SW 1271 (cell line): ENCODE results near the gene TMPRSS6.

ENCODE experiments used
- DNase-seq, 2 experiments: peaks; one replicate each; lab custom pipeline; 2025; lab: John Stamatoyannopoulos, UW

The TMPRSS6 gene

DNA sequence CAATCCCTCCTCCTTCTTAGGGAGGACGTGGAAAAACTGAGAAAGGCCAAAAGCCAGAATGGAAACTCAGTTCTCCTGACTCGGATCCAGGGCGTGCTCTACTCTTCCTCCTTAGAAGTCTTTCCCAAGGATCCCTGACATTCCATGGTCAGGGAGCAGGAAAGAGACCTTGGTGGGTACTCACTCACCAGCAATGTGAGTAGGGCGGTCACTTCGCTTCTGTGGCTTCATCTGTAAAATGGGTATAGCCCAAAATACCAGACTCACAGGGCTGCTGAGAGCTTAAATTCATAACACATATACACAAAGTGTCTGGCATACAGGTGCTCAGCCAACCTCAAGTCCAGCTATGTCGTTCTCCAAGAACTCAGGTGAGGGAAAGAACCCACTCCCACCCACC is 58.6 kb downstream of the TMPRSS6 start:
- no peak for DNase-seq

DNA sequence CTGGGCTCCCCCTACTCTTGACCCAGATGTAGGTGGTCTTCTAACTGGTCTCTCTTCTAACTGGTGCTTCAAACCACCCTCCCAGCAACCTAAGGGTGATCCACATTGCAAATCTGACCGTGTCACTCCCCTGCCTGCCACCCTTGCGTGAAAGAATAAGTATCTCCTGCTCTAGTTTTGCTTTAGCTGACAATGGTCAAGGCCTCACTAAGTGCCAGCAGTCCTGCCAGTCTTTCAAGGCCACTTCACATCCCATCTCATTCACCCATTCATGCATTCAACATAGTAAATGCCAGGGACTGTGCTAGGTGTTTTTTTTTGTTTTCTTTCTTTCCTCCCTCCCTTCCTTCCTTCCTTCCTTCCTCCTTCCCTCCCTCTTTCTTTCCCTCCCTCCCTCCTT is 60.3 kb downstream of the TMPRSS6 start:
- no peak for DNase-seq

DNA sequence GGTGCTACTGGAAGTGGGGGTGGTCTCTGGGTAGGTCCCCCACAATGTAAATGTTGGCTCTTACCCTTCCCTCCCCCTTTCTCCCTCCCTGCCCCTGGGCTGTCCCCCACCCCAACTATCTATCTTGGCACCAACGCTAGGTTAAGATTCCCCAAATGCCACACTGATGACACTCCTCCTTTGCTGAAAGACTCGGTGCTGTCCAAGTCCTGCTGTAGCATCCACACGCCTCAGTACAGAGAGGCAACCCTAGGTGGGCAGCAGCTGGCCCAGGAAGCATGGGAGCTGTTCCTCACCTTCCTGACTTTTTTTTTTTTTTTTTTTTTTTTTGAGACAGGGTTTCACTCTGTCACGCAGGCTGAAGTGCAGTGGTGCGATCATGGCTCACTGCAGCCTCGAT is 61.4 kb downstream of the TMPRSS6 start:
- DNase-seq: no peak

DNA sequence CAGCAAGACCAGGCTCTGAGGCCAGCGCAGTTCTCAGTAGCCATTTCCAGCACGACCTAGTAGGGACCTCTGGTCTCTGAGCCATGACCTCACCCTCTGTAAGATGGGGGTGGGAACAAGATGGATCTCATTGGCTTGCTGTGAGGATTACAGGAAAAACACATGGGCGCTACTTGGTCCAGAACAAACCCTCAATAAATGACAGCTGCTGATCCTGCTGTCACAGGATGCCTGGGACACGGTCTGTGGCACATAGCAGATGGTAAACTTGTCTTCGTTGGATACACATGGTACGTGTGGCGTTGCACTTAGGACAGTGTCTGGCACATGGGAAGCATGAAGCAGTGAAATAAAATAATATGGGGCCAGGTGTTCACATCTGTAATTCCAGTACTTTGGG is 62.5 kb downstream of the TMPRSS6 start:
- DNase-seq: no peak

DNA sequence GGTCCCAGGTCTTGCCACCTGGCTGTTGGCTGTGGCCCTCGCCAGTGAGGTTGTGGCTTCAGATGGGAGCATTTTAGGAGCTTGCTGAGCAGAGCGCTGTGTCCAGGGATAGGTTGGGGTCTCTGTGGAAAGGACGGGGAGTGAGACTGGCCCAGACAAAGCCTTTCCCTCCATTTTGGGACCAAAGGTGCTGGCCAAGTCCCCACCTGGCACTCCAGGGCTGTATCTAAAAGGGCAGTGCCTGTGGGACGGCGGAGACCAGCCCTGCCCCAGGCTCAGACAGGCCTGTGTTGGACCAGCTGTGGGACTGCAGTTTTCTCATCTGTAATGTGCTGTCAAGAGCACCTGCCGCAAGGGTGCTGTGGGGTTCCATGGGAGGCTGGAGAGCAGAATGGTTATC is 62.9 kb downstream of the TMPRSS6 start:
- no peak for DNase-seq

DNA sequence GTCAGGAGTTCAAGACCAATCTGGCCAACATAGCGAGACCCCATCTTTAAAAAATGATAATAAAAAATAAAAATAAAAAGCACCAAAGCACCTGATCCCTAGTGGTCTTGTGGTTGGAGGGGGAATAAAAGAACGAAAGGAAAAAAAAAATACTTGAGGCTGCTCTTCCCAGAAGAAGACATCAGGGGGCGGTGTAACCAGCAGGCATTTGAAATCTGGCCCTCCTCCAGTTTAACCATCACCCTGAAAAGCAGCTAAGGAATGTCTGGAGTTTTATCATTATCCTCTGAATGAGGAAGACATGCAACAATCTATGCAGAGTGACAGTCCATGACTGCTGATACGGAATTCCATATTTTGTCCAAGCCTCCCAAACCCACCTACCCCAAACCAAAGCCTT is 63.6 kb downstream of the TMPRSS6 start:
- DNase-seq: no peak

DNA sequence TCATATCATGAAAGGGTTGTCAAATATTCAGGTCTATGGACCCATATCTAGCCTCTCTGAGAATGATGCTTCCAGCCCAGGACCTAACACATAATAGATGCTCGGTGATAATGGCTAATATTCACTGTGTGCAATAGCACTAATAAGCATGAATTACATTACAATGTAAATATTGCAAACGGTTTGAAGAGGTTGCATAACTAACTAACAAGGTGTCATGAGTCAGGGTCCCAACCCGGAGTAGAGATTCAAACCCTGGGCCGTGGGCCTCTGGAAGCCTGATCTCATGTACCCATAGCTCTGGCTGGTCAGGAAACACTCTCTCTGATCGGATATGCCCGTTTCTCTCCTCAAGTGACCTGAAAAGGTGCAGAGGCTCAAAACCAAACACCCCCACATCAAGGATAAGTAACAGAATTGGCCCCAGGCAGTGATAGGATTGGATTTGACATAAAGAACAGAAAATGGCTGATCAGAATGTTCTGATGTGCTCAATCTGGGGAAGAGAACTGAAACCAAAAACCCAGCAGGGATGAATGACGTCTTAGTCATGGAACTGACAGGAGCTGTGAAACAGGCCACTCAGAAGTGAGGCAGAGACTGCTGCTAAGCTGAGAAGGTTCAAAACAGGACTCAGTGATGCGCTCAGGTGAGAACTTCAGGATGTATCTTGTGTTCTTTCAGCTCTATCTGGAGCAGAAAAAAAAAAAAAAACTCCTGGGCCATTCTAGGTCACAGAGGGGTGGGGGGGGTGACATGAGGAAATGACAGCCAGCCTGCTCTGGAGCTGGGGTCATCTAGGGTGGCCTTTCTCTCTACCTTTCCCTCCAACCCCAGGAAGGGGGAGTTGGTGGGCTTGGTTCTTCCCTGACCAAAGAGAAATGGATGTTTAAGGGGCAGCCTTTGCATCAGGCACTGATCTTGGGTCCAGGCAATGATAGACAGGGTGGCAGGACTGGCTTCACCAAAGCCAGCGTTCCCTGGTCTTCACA is 64.6 kb downstream of the TMPRSS6 start:
- no peak for DNase-seq

DNA sequence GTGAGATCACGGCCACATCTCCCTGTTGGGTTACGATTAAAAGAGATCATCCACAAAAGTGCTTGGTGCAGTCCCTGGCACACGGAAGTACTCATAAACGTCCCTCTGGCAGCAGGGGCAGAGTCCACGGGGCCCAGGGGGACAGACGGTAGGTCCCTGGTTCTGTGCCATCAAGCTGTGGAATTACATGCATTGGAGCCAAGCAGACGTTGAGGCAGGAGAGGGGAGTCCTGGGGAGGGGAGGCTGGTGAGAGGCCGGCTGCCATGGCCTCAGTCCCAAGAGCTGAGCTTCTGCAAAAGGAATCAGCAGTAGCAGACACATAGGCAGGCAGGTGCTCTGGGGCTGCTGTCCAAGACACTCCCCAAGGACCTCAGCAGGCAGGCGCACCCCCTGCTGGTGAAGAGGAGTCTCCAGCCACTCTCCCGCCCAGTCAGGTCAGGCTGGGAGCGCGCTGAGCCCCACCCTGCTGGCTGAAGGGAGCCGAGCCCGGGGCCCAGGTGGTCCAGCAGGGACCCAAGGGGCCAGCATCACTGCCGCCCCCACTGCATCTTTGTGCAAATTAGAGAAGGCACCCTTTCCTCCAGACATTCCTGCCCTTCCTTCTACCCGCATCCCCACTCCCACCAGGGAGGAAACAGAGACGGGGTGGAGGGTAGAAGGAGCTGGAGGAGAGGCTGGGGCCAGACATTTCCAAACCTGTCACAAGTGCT is 65.5 kb downstream of the TMPRSS6 start:
- DNase-seq: no peak

DNA sequence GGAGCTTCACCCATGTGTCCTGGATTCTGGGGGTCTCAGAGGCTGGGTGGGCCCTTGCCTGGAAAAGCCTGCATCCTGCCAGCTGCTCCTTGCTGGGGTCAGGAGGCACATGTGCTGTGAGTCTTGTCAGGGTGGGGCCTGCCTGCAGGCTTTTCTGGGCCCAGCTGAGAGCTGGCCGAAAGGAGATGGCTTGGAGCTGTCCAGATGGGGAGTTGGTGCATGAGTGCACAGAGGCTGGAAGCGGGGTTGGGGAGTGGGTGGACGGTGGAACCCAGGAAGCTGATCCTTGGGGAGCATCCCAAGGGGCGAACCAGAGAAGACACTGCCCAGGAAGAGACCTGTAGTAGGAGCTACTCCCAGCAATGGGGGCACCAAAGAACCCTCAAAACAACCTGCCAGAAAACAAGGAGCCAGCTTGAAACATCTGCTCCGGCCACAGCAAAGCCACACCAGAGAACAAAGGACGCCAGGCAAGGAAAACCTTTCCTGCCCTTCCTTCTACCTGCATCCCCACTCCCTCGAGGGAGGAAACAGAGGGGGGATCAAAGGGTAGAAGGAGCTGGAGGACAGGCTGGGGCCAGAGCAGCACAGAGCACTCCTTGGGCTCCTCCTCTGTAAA is 66.2 kb downstream of the TMPRSS6 start:
- DNase-seq: no peak

DNA sequence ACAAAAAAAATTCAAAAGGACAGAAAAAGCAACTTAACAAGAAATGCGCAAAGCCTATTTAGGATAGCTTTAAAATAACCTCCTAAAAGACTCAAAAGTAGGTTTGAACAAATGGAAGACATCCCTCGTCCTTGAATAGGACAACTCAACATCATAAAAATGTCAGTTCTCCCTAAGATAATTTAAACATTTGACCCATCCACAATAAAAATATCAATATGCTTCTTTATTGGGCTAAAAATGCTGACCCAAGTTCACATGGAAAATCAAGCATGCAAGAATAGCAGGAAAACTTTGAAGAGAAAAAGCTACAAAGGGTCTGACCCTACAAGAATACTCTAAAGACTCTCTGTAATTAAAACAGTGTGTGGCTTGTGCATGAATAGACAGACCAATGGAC is 70.0 kb downstream of the TMPRSS6 start:
- DNase-seq: no peak

DNA sequence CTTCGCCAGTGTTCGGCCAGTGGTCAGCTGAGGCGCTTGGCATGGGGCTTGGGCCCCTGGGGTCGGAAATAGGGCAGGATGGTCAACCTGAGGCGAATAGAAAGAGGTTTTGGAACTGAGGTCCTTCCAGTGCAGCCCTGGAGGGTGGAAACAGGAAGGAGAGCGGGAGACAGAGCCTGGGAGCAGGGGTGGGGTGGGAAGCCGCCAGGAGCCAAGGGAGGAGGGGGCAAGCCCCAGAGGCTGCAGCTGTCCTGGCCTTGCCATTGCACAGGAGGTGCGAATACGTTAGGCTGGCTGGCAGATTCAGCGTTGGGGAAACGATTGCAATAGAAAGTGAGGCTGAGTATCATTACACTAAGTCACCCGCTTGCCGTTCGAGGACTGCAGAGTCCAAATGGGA is 71.8 kb downstream of the TMPRSS6 start:
- DNase-seq: no peak

DNA sequence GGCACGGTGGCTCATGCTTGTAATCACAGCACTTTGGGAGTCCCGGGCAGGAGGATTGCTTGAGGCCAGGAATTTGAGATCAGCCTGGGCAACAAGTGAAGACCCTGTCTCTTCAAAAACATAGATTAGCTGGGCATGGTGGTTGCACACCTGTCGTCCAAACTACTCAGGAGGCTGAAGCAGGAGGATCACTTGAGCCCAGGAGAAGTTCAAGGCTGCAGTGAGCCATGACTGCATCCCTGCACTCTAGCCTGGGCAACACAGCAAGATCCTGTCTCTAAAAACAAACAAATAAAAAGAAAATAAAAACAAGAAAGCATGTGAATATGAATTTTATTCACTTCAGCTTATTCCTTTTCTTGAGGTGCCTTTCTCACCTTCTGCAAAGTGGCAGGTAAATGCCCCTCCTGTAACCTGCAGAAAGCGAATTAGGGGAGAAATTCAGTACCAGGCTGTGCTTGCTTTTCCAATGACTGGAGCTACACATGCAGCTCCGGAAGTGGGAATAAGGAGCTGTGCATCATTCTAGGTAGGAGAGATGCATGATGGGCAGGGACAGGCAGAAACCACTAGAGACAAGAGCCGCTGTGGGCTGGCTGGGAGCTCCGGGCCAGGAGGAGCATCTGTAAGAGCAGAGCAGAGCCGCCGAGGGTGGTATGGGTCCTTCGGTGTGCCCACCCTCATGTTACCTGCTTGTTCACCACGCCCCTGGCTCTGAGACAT is 72.7 kb downstream of the TMPRSS6 start:
- DNase-seq: no peak

DNA sequence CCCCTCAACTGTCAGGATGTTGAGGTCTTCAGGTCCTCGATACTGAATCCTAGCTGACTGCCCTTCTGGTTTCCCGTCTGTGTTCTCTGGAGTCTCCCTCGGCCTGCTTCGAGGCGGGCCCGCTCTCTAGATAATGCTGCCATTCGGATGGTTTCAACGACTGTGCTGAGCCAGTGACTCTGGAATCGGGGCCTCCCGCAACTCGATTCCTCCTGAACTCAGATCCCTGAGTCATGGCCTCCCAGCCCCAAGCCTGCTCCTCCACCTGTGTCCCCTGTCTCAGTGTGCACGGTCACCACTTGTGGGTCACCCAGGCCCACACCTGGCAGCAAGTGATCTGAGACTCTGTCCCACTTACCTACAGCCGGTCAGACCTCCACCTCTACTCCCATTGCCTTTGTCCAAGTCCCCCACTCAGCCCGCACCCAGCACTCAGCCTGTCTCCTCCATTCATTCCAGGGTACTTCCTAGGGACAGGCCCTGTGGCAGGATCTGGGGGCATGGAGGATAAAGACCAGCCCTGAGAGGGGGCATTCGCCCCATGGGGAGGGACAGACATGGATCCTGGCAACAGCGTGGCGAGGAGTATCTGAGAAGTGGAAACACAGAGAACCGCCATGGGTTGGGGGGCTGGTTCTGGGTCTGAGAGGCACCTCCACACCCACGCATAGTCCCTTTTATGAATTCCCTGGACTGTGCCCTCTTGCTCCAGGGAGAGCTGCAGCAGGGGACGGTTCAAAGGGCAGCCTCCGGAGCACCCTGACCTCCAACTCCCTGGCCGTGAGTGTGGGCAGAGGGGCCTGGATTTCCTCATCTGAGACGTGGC is 75.7 kb downstream of the TMPRSS6 start:
- DNase-seq: no peak

DNA sequence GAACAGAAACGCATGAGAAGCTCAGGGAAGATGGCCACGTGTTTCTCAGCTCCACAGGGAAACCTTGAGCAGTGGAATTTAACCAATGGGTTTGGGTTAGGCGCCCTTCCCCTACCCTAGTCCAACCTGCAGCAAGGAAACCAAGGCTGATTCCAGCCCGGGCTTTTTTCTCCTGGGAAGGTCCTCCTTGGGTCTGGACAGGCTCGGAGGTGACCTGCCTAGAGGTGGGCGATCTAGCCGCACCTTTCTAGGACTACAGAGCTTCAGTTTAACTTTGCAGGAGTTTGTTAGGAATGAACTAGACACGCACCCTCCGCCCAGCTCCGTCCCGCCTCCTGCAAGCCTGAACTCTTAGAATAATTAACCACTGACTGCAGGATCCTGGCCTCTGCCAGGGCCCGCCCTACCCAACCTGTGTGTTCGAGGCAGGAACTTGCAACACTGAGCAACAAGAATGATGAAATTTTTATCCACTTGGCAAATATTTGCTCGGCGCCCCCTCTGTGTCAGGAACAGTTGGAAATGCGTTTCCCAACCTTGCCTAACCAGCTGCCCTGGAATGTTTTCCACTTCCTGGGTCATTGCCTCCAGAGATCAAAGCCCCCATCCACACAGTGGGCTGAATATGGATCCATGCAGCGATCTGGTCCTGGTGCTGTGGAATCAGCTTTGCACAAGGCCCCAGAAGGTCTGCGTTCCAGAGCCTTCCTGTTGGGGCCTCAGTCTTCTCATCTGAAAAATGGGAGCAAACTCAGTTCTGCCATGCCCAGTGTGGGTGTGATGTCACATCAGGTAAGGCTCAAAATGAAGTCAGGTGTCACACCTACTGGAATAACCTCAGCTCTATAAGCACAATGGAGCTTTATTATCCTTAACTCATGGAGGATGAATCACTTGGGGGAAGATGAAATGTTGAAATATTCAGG is 76.7 kb downstream of the TMPRSS6 start:
- DNase-seq: no peak

DNA sequence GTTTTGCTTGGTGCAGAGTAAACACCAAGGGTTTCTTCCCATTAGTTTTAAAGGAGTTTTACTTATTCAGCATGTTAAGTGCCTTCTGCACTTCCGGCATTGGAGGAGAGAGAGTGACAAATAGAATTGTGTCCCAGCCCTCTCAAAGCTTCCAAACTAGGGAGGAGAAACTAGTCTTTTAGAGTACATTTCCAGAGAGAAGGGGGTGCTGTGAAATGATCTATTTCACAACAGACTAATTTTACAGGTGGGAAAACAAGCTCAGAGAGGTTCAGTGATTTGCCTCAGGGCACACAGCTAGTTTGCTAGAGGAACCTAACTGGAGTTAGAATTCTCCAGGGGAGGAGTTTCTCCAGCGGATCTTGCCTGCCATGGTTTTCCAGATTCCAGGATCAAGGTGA is 77.4 kb downstream of the TMPRSS6 start:
- DNase-seq: no peak

DNA sequence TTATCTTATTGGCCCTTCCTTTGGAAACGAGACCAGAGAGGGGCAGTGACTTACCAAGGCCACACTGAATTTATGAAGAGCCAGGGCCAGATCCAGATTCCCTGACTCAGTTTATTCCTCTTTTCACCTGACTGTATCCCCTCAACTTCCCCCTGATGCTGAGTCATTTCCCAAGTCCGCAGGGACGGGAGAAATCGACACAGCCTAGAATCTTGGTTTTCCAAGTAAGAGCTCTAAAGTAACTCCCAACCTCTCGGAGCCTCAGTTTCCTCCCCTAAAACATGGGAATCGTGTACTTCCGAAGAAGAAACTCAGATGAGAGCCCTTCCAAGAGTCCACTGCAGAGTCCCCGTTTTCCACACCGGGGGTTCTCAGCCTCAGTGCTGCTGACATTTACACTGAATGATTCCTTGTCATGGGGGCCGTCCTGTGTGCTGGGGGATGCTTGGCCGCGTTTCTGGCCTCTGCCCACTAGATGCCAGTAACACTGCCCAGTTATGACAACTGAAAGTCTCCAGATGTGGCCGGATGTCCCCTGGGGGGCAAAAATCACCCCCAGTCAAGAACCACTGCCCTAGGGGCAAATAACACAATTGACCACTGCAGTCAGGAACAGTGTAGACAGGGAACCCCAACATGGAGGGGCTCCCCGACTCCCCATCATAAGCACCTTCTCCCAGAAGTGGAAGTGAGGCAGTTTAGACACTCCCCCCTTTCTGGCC is 78.8 kb downstream of the TMPRSS6 start:
- DNase-seq: no peak

DNA sequence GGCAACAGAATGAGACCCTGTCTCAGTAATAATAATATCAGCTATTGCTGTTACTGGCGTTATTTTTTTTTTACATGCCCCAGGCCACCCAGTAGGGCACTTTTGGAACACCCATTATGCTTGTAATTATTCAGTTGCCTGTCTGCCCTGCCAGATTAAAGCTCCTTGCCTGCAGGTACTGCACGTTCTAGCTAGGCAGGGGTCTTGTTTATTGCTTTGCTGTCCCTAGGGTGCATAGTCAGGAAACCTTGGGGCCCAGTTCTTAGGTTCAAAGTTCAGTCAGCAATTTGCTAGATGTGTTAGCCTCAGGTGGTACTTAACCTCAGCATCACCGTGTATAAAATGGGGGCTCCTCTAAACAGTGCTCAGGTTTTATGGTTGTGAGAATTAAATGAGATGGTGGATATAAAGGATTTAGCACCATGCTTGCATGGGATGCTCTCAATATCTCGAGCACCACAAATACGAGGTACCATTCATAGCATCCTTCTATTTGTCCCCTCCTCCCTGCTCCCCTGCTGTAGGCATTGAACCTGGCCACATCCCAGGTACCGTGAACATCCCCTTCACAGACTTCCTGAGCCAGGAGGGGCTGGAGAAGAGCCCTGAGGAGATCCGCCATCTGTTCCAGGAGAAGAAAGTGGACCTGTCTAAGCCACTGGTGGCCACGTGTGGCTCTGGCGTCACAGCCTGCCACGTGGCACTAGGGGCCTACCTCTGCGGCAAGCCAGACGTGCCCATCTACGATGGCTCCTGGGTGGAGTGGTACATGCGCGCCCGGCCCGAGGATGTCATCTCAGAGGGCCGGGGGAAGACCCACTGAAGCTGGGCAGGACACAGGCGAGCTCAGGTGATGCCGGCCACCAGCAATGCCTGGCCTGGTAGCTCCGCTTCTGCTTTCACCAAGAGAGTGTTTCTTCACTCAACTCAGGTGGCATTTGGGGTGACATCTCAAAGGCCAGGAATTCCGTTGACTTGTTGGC is 80.5 kb downstream of the TMPRSS6 start:
- no peak for DNase-seq

DNA sequence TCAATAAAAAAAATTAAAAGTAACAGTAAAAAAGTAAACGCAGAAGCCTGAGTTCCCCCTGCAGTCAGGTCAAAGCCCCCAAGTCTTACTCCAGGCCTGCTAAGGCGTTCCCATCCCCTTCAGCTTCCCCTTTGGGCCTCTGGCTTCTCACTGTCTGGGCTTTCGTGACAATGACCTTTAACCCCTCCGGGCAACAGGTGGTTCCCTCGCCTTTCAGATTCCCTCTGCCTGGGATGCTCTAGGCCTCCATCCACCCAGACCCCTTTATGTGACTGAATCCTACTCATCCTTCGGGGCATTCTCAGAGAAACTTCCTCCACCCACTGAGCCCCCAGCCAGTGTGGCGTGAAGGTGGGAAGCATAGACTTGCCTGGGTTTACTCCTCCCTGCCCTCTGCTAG is 82.0 kb downstream of the TMPRSS6 start:
- no peak for DNase-seq
